Erythroblast (primary cell): ENCODE data around the gene NCAM2.

ENCODE experiments used
- GATA1 ChIP-seq: IDR thresholded peaks from 2 replicates; pipeline ENCODE4 v1.6.1; 2011; ENCODE audit warnings: low read depth, mild to moderate bottlenecking, control low read depth, low read length, moderate library complexity
- POLR2A ChIP-seq: IDR thresholded peaks from 2 replicates; pipeline ENCODE4 v1.6.1; 2011; ENCODE audit warnings: mild to moderate bottlenecking, low read length

DNA sequence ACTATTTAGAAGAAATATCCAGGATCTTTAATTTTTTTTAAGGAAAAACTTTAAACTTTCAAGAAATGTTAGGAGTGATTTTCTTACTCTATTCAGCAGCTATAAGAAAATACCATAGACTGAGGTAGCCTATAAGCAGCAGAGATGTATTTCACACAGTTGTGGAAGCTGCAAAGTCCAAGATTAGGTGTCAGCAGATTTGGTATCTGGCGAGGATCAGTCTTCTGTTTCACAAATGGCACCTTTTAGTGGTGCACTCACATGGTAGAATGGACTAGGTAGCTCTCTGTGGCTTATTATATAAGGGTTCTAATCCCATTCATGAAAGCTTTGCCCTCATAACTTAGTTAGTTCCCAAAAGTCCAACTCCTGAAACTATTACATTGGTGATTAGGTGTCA lies 207.4 kb downstream of the NCAM2 start:
- TF ChIP-seq POLR2A (no peak), GATA1 (no peak)
